KG1 (cell line): ENCODE data around the gene ANXA2R.
"Not testable (repeated sequence)": the region's sequence is repeated elsewhere in the genome, so short reads cannot be mapped to it uniquely, and the experiment has no call there.

Experiments
- DNase-seq: peaks from one replicate; lab custom pipeline; 2025; lab: John Stamatoyannopoulos, UW

Gene ANXA2R

DNA sequence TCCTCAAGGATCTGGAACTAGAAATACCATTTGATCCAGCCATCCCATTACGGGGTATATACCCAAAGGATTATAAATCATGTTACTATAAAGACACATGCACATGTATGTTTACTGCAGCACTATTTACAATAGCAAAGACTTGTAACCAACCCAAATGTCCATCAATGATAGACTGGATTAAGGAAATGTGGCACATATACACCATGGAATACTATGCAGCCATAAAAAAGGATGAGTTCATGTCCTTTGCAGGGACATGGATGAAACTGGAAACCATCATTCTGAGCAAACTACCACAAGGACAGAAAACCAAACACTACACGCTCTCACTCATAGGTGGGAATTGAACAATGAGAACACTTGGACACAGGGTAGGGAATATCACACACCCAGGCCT, 19.9 kb upstream of the ANXA2R start:
- not testable (repeated sequence) for DNase-seq

DNA sequence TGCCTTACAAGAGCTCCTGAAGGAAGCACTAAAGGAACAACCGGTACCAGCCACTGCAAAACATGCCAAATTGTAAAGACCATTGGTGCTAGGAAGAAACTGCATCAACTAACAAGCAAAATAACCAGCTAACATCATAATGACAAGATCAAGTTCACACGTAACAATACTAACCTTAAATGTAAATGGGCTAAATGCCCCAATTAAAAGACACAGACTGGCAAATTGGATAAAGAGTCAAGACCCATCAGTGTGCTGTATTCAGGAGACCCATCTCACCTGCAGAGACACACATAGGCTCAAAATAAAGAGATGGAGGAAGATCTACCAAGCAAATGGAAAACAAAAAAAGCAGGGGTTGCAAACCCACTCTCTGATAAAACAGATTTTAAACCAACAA, 15.0 kb upstream of the ANXA2R start:
- DNase-seq: not testable (repeated sequence)

DNA sequence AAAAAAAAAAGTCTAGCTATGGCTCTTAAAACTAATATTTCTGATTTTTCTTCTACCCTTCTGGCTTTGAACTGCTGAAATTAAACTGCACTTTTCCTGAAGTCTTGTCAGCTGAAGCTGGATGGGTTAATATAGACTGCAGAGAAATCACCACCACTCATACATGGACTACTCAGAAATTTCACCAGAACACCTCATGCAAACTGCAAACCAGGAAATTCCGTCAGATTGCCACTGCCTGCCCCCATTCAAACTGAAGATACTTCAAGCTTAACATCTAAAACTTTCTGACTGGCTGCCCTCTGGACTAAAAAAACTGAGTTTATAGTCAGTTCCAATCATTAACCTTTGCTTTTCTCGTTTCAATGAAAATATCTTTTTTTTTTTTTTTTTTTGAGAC, 11.6 kb upstream of the ANXA2R start:
- no peak for DNase-seq

DNA sequence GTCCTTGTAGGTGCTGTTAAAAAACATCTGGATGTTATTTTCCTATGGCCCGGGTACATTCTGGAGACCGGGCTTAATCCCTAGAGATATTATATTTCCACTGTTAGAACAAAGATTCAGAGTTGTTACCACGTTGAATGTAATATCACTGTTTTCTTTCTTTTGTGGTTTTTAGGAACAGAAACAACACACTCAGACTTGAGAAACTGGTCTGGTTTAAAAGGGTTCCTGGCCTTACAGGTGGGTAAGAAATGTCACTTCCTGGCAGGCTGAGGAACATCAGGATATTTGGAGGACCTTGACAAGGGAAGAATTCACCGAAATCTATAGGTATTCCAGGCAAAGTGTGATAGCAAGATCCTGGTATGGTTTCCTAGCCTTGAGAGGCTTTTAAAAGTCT, 10.3 kb upstream of the ANXA2R start:
- no peak for DNase-seq

DNA sequence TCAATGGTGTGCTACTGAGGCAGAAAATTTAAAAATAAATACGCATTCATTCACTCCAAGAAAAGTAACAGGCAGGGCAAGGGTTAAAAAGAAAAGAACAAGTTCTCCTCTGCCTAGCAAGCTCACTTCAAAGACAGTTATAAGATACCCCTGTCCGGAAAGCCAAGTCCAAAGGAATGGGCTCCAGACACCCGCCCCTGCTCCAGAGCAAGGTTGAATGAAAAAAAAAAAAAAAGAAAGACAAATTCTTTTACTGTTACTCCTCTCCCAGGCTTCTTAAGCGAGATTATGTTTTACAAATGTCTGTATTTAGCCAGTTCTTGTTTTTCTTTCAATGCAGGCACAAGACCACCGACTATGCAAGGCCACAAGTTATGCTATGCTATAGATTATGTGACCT, 9.1 kb upstream of the ANXA2R start:
- no peak for DNase-seq

DNA sequence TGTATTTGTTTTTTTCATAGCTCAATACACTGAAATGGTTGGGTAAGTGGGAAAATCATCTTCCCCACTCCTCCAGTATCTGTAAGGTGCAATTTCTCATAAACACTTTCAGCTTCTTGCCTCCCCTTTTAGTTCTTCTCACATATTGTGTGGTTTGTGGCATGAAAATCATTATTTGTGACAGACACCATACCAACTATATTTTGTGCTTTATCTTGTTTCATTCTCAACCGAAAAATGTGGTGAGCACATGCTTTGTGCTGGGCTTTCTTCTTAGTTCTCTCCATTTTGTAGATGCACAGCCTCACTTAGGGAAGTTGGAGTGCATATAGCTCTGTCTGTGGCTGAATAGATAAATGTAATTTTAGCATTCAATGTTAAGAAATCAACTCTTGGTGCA, 6.4 kb upstream of the ANXA2R start:
- DNase-seq: no peak

DNA sequence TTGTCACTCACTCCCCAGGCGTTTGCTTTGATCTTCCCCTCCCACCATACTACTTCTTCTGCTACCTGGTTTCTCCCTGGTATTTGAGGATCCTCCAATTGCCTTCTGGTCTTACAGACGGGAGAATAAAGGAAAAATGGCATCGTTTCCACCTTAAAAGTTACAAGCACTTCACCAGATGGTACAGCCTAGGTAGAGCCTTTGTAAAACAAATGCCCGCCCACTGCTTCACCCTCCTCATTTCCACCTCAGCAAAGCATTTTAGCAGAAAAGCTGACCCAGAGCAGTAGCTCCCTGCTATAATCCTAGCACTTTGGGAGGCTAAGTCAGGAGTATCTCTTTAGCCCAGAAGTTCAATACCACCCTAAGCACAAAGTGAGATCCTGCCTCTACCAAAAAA, 5.1 kb upstream of the ANXA2R start:
- DNase-seq: no peak

DNA sequence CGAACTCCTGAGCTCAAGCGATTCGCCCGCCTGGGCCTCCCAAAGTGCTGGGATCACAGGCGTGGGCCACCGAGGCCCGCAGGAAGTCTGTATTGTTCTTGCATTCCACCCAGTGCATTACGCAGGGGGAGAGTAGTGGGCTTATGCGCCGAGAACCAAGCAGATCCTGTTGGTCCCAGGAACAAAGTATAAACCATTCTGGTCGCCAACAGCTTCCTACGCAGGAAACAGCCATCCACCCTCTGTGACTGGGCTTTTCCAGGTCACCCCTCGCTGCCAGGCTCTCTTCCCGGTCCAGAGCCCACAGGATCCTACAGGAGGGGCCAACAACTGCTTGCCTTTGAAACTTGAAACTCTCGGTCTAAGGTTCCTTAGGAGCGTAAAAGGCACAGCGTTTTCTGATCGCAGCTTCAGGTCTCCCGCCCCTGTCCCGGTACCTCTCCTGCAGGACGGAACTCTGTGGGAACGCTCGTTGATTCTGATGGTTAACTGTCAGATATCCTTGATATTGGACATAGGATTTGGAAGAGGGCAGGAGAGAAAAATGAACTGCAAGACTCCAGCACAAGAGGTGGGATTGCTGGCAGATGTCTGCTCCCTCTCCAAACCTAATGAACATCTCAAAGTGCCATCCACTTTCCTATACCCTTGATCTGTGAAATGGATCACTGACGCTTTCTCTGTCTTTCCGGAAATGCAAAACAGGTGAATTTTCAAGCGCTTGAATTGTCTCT, 4.2 kb upstream of the ANXA2R start:
- no peak for DNase-seq

DNA sequence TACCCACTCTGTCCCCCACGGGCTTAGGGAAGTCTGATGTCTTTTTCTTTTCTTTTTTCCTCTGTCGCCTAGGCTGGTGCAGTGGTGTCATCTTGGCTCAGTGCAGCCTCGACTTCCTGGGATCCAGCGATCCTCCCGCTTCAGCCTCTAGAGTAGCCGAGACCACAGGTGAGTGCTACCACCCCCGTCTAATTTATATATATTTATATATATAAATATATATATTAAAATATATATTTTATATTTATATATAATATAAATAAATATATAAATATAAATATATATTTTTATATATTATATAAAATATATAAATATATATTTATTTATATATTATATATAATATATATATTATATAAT, 3.3 kb upstream of the ANXA2R start:
- no peak for DNase-seq

DNA sequence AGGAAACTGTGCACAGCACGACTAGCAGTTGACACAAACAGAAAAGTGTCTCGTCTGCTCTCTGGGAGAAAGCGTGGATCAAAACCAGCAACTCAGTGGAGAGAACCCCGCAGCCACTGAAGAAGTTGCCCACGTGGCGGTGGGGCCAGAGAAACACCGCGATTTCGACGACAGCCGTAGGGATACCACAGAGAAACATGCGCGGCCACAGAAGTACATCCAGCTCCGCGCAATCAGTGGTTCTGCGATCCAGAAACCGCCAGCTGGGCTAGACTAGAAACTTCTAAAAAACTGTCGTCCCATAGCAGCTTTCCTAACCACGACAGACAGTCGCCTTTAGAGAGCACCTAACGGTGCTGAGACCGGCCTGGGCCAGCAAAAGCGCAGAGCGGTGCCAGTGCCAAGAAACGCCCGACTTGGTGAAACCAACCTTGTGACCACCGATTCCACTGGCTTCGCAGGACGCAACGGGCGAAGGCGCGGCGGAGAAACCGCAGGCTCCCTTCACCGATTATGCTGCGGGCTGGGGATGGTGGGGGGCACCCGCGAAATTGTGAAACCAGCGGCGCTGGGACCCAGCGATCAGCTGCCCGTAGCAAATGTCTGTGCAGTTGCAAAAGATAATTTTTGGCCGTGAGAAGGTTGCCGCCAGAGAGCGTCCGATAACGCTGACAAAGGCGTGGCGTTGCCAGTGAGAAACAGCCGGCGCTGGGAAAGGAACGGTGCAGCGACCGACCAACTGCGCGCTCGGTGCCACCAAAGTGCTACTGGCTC, 2.7 kb upstream of the ANXA2R start:
- no peak for DNase-seq

DNA sequence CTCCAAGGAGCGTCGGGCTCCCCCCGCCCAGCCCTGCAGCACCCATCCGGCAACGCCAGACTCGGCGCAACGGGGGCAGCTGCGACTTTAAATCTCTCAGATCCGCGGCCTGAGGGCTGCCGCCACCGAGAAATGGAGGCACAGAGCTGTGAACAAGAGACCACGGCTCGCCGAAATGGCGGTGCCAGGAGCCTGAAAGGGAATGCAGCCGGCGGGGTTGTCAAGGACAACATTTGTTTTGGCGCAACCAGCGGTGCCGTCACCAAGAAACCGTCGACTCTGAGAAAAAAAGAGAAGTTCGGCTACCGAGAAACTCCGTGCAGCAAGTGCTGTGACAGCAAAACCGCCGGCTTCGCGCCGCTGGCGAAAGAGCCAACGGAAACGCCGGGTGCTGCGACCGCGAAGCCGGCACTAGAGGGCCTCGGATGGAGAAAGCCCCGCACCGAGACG, 2.1 kb upstream of the ANXA2R start:
- no peak for DNase-seq

DNA sequence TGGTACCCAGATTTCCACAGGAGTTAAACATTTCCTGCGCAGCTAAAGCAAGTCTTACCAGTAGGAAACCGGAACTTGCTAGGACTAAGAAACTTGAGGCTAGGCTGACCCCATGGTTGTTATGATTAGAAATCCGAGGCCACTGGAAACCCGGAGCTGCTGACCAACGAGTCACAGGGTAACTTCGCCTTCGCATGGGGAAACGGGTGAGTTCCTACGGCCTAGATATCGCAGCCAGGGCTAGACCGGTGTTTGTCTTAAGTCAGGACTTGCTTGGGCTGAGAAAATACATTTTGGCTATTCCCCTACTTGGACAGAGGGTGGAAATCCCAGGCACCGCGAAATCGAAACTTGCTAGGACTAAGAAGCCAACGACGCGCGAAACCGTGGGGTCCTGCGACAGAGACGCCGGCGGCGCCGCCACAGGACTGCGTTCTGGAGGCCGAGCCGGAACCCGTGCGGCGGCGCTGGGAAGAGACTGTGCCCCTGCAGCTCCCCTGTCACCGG, 1.6 kb upstream of the ANXA2R start:
- DNase-seq: no peak

DNA sequence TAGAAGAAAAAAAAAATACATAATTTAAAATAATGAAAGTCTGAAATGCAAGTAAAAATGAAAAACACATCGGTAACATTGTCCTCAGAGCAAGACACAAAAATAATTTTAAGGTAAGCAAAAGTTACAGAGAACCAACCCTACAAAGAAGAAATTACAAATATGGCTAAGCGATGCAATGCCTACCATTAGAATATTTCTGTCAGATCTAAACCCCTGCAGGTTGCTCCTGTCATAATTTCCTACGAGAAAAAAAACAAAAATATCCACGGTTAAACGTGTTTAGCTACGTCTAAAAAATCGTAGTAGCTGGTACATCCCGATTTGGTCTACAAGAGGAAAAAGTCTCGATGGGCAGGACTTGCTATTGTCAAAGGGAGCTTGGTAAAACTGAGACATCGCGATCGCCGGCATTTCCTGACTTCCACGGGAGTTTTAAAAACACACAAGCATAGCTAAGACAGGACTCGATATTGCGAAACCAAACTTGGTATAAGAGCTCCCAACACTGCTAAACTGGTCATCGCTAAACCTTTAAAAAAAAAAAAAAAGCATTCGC, 1.1 kb upstream of the ANXA2R start:
- DNase-seq: no peak

DNA sequence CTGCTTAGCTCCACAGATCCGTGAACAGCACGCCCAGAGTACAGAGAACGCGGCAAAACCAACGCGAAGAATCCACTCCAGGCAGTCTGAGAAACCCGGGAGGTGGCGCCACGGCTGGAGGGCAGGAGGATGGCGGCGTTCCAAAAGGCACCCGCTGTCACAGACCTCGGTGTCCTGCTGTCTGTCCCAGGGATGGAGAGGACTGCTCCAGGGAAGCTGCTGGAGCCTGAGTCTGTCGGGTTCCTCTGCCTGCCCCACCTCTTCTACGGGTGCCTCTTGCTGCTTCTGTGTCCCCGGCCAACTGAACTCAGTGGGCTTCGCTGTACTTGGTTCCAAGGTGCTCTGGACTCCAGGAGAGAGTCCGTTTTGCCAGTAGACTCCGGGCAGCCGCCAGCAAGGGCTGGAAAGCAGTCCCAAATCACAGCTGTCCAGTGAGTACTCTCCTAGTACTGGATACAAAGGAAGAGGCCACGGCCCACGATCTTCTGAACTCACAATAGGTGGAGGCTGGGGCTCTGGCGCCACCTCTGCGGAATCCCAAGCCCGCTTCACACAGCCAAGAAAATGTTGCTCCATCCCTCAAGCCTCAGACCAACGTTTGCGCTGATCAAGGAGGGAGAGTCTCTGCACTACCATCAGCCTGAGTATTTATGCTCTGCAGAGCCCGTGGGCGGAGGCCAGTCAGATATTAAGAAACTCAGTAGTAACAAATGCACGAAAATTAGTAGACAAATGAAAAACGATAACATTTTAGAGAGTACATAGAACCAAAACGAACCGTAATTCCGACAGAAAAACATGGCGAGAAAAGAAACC, 440 bp downstream of the ANXA2R start:
- no peak for DNase-seq

DNA sequence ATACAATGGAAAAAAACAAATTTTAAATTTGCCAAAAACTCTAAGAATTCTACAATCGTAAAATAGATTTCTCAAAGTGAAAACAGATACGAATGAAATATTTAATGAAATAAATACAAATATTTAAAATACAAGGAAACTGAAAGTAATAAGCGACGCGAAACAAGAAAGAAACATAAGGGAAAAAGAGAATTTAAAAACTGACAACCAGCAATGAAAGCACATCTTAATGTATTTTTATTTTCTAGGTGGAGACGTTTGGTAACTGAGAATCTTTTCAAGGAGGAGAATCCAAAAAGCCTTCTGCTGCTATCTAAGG, 1.0 kb downstream of the ANXA2R start:
- DNase-seq: no peak

DNA sequence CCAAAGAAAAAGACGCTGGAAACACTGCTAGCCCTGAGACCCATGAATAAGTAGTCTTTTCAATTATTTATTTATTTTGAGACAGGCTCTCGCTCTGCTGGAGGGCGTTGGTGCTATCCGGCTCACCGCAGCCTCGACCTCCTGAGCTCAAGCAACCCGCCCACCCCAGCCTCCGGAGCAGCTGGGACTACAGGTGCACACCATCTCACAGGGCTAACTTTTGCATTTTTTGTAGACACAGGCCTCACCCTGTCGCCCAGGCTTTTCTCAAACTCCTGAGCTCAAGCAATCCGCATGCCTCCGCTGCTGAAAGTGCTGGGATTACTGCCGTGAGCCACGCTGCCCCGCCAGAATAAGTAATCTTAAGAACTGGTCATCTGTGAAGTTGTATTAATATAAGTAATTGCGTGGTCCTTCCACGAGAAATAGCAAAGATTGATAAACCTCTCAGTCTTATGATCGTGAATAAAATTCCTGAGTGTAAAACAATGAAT, 1.6 kb downstream of the ANXA2R start:
- no peak for DNase-seq

DNA sequence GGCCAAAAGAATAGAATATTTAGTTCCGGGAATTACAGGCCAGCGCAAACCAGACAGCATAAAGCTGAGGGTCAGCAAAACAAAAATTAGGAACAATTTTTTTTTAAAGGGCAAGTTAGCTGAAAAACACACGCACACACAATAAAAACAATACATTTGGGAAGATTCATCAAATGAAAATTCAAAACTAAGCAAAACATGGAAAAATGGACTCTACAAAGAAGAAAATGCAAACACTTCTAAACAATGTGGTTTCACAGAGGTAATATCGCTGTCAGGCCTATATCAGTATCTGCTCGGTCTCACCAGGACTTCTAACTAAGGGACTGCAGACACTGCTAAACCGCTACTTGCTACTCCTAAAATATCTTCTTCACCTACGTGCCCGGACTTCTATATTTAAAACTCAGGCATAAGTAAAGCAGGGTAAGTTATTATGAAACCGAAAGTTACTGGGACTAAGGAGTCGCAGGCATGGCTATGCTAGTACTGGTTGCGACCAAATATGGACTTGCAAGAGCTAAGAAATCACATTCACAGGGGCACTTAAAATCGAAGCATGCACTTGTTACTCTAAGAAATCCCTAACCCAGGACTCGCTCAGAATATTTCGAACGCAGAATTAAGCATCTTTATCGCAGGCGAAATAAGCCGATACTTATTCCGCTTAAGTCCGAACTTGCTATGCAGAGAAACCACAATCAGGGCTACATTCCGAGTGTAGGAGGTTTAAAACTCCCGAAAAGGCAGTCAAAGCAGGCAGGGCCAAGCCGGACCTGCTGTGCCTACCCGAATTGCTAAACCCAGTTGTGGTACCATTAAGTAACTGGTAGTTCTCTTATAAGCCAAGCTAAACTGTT, 2.3 kb downstream of the ANXA2R start:
- no peak for DNase-seq

DNA sequence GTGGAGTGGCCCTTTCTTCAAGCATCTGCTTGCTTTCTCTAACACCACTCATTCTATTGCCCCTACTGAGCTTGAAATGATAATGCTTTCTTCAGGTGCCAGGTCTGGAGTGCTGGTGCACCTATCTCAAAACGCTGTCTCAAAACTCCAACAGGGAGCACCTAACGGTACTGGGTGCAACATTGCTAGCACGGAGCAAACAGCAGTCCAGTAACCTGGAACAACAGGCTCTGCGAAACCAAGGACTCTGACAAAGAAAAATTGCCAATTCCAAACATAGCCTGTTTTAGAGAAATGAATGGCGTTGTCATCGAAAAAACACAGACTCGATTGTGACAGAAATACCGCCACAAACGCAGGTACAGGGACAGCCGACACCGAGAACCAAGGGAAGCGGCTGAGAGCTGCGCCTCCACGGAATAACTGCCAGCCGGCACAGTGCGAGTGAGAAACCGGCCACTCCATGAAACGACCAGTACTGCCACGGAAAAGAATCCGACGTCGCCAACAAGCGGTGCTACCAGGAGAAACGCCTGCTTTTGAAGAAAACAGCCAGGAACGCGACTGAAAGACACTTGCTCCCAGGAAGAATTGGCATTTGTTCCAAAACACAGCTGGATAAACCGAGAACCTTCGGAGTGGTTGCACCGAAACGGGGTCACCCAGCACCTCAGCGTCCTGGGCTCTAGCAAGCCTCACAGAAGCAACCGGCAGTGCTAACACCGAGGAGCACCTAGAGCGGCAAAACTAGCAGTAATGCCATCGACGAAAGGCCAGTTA, 3.1 kb downstream of the ANXA2R start:
- DNase-seq: no peak

DNA sequence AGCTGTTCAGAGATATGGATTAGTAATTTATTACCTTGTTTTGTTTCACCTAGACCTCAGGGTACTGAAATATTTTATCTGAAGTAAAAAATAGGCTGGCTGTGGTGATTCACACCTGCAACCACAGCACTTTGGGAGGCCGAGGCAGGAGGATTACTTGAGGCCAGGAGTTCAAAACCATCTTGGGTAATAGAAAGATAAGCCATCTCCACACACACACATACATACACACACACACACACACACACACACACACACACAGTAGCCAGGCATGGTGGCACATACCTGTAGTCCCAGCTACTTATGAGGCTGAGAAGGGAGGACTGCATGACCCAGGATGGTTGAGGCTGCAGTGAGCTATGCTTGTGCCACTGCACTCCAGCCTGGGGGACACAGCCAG, 3.7 kb downstream of the ANXA2R start:
- no peak for DNase-seq

DNA sequence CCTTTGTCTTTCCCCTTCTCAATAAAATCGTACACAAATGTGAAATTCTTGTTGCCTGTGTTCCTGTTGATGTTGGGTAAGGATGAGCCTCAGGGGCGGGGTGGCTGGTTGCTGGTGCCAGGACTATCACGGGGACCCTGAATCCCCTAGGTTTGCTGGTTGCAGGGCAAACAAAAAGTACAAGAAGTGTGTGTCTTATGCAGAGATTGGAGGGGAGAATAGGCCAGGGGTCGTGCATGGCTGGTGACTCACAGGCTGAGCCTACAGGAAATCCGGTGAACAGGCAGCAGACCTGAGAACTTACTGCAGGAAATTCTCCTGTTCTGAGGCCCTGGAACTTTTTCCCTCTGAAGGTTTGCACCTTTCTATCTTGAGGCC, 5.5 kb downstream of the ANXA2R start:
- DNase-seq: no peak
